Ishikawa (cell line): ENCODE results near the gene SLC6A1.

Experiments
- CEBPB ChIP-seq: IDR thresholded peaks from 2 replicates; pipeline ENCODE4 v1.6.1; 2012
- CREB1 ChIP-seq: IDR thresholded peaks from 2 replicates; pipeline ENCODE4 v1.6.1; 2012; ENCODE audit warnings: low read depth
- EGR1 ChIP-seq: IDR thresholded peaks from 2 replicates; pipeline ENCODE4 v1.6.1; 2012
- EP300 ChIP-seq: IDR thresholded peaks from 2 replicates; pipeline ENCODE4 v1.6.1; 2012; ENCODE audit warnings: borderline replicate concordance
- FOXM1 ChIP-seq: IDR thresholded peaks from 2 replicates; pipeline ENCODE4 v1.6.1; 2012; ENCODE audit warnings: low read depth, borderline replicate concordance
- MAX ChIP-seq: IDR thresholded peaks from 2 replicates; pipeline ENCODE4 v1.6.1; 2012
- NFIC ChIP-seq: IDR thresholded peaks from 2 replicates; pipeline ENCODE4 v1.6.1; 2012
- RAD21 ChIP-seq: IDR thresholded peaks from 2 replicates; pipeline ENCODE4 v1.6.1; 2012; ENCODE audit warnings: low read depth
- TAF1 ChIP-seq: IDR thresholded peaks from 2 replicates; pipeline ENCODE4 v1.6.1; 2012; ENCODE audit warnings: low read depth, mild to moderate bottlenecking
- TCF12 ChIP-seq: IDR thresholded peaks from 2 replicates; pipeline ENCODE4 v1.6.1; 2012; ENCODE audit warnings: low read depth
- TEAD4 ChIP-seq: IDR thresholded peaks from 2 replicates; pipeline ENCODE4 v1.6.1; 2012
- USF1 ChIP-seq: IDR thresholded peaks from 2 replicates; pipeline ENCODE4 v1.6.1; 2012
- YY1 ChIP-seq: IDR thresholded peaks from 2 replicates; pipeline ENCODE4 v1.6.1; 2012; ENCODE audit warnings: low read depth
- ZBTB7A ChIP-seq: IDR thresholded peaks from 2 replicates; pipeline ENCODE4 v1.6.1; 2012; ENCODE audit warnings: low read depth
- TF ChIP-seq, protein P1 (sequence below): IDR thresholded peaks from 2 replicates; pipeline ENCODE4 v1.6.1; 2012; ENCODE audit warnings: low read depth, mild to moderate bottlenecking

SLC6A1 gene

GRCh38 chr3:11010426-11011165 is 18.0 kb downstream of the SLC6A1 start:
- no peak for TF ChIP-seq CEBPB
- no peak for TF ChIP-seq EP300
- TF ChIP-seq EGR1, result no peak
- no peak for TF ChIP-seq TCF12
- TF ChIP-seq MAX, result no peak

GRCh38 chr3:11014253-11014652 is 21.7 kb downstream of the SLC6A1 start:
- no peak for TF ChIP-seq TAF1
- TF ChIP-seq NFIC, result no peak
- no peak for TF ChIP-seq YY1
- TF ChIP-seq CEBPB, result no peak
- TF ChIP-seq TEAD4, result no peak

GRCh38 chr3:11014752-11015151 is 22.2 kb downstream of the SLC6A1 start:
- TF ChIP-seq USF1, result no peak
- no peak for TF ChIP-seq EGR1
- TF ChIP-seq CEBPB, result no peak
- TF ChIP-seq FOXM1, result no peak
- TF ChIP-seq TEAD4, result no peak

GRCh38 chr3:11015369-11015768 is 22.8 kb downstream of the SLC6A1 start:
- TF ChIP-seq CEBPB, result no peak
- TF ChIP-seq YY1, result no peak
- no peak for TF ChIP-seq ZBTB7A
- TF ChIP-seq TAF1, result no peak
- TF ChIP-seq TEAD4, result no peak
- no peak for TF ChIP-seq NFIC
- TF ChIP-seq TCF12, result no peak
- TF ChIP-seq RAD21, result no peak
- no peak for TF ChIP-seq EP300
- no peak for TF ChIP-seq FOXM1
- TF ChIP-seq EGR1, result no peak
- no peak for TF ChIP-seq MAX
- TF ChIP-seq, protein P1, sequence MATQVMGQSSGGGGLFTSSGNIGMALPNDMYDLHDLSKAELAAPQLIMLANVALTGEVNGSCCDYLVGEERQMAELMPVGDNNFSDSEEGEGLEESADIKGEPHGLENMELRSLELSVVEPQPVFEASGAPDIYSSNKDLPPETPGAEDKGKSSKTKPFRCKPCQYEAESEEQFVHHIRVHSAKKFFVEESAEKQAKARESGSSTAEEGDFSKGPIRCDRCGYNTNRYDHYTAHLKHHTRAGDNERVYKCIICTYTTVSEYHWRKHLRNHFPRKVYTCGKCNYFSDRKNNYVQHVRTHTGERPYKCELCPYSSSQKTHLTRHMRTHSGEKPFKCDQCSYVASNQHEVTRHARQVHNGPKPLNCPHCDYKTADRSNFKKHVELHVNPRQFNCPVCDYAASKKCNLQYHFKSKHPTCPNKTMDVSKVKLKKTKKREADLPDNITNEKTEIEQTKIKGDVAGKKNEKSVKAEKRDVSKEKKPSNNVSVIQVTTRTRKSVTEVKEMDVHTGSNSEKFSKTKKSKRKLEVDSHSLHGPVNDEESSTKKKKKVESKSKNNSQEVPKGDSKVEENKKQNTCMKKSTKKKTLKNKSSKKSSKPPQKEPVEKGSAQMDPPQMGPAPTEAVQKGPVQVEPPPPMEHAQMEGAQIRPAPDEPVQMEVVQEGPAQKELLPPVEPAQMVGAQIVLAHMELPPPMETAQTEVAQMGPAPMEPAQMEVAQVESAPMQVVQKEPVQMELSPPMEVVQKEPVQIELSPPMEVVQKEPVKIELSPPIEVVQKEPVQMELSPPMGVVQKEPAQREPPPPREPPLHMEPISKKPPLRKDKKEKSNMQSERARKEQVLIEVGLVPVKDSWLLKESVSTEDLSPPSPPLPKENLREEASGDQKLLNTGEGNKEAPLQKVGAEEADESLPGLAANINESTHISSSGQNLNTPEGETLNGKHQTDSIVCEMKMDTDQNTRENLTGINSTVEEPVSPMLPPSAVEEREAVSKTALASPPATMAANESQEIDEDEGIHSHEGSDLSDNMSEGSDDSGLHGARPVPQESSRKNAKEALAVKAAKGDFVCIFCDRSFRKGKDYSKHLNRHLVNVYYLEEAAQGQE, result no peak
- no peak for TF ChIP-seq CREB1
- no peak for TF ChIP-seq USF1

- no peak for TF ChIP-seq MAX
- no peak for TF ChIP-seq TEAD4
Observed at GRCh38 chr3:11016727-11017126, 24.2 kb downstream of the SLC6A1 start.

DNA sequence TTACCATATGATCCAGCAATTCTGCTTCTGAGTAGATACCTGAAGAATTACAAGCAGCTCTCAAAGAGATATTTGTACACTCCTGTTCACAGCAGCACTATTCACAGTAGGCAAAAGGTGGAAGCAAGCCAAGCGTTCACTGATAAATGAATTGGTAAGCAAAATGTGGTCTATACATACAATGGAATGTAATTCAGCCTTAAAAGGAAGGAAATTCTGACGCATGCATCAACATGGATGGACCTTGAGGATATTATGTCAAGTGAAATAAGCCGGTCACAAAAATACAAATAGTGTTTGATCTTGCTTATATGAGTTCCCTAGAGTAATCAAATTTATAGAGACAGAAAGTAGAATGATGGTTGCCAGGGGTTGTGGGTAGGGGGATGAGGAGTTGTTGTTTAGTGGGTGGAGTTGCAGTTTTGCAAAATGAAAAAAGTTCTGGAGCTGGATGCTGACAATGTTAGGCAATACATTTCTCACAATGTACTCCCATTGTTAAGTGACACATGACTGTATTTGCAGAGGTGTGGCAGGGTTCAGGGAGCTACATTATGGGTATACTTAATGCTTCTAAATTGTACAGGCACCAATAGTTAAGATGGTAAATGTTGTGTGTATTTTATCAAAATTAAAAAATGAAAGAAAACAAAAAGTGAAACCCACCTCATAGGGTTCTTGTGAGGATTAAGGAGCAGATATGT is 26.7 kb downstream of the SLC6A1 start:
- TF ChIP-seq FOXM1 (no peak), ZBTB7A (no peak), EP300 (no peak), CREB1 (no peak), MAX (no peak), RAD21 (no peak), USF1 (no peak), TEAD4 (no peak), EGR1 (no peak), YY1 (no peak), TCF12 (no peak)

DNA sequence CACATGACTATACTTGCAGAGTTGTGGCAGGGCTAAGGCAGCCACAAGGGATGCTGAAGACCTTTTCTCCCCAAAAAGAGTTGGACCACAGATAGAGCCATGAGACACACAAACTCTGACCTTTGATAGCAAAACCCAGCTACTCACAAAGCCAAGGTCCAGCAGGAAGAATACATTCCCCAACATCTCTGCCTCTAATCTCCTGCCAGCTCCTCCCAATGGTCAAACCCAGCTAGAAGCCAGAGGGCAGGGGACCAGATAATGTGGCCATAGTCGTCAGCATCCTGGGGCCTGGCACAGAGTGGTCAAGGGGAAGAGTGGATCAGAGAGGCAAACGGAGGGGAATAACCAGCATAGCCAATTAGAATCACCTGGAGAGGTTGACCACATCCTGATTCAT is 28.2 kb downstream of the SLC6A1 start:
- TF ChIP-seq, protein P1, result no peak
- no peak for TF ChIP-seq TCF12
- no peak for TF ChIP-seq CREB1
- TF ChIP-seq ZBTB7A, result no peak
- no peak for TF ChIP-seq EP300
- no peak for TF ChIP-seq EGR1
- no peak for TF ChIP-seq CEBPB
- no peak for TF ChIP-seq RAD21
